NCI-H82 treated with DMSO at 0.1 percent for 48 hours (cell line): ENCODE data around the gene SF3B1.
"Not testable (repeated sequence)": the region's sequence is repeated elsewhere in the genome, so short reads cannot be mapped to it uniquely, and the experiment has no call there.

Source experiments
- DNase-seq: peaks from one replicate; lab custom pipeline; 2025; ENCODE audit not compliant: unreplicated experiment; lab: John Stamatoyannopoulos, UW

SF3B1 gene, protein sequence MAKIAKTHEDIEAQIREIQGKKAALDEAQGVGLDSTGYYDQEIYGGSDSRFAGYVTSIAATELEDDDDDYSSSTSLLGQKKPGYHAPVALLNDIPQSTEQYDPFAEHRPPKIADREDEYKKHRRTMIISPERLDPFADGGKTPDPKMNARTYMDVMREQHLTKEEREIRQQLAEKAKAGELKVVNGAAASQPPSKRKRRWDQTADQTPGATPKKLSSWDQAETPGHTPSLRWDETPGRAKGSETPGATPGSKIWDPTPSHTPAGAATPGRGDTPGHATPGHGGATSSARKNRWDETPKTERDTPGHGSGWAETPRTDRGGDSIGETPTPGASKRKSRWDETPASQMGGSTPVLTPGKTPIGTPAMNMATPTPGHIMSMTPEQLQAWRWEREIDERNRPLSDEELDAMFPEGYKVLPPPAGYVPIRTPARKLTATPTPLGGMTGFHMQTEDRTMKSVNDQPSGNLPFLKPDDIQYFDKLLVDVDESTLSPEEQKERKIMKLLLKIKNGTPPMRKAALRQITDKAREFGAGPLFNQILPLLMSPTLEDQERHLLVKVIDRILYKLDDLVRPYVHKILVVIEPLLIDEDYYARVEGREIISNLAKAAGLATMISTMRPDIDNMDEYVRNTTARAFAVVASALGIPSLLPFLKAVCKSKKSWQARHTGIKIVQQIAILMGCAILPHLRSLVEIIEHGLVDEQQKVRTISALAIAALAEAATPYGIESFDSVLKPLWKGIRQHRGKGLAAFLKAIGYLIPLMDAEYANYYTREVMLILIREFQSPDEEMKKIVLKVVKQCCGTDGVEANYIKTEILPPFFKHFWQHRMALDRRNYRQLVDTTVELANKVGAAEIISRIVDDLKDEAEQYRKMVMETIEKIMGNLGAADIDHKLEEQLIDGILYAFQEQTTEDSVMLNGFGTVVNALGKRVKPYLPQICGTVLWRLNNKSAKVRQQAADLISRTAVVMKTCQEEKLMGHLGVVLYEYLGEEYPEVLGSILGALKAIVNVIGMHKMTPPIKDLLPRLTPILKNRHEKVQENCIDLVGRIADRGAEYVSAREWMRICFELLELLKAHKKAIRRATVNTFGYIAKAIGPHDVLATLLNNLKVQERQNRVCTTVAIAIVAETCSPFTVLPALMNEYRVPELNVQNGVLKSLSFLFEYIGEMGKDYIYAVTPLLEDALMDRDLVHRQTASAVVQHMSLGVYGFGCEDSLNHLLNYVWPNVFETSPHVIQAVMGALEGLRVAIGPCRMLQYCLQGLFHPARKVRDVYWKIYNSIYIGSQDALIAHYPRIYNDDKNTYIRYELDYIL

DNA sequence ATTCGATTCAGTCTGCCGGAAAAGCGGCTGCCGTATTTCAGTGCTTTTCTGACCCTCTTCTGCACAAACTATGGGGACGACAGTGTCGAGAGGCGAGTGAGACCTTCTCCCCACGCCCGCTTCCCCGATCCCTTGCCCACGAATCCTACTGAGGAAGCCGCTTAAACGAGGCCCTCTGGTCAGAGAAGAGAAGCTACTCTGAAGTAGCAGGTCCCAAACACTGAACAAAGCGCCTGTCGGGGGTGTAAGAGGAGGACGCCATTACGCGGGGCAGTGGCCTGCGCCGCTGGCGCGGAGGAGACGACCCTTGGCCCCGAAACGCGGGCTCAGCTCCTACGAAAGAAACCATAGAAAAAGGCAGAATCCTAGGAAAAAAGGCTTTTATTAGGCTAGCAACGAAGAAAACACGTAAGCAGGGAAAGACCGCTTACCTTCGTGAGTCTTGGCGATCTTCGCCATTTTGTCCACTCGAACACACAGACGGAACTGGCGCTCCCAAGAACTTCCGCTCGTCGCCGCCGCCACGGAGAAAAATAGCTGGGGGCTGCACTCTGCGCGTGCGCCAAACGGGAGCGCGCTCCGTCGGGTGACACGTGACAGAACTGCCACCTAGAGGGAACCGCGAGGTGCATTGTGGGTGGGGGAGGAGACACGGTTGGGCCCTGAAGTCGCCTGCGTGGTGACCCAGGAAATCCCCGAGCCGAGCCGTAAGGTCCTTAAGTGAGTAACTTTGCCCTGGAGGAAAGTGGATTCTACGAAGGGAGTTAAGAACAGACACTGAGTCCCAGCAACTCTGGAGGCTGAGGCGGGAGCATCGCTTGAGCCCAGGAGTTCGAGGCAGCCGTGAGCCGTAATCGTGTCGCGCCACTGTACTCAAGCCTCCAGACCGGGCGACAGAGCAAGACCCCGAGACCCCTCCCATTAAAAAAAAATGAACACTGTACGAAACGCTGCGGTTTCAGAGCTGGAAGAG lies at the start of gene SF3B1:
TSS of gene SF3B1 (minus strand) at position 488 of the 973 bp plus-strand sequence. CDS start at position 459, 29 bp downstream.
- DNase-seq, result peak; percentile 96

DNA sequence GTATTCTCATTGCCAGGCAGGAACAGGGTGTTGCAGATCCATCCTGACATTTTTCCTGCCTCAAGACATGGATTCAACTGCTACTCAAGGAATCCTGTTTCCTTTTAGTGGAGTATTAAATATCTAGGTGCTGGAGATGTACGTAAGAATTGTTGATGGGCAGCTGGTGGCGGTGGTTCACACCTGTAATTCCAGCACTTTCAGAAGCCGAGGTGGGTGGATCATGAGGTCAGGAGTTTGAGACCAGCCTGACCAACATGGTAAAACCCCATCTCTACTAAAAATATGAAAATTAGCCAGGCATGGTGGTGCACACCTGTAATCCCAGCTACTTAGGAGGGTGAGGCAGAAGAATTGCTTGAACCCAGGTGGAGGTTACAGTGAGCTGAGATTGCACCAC lies 49.4 kb upstream of the SF3B1 start:
- DNase-seq, result not testable (repeated sequence)

DNA sequence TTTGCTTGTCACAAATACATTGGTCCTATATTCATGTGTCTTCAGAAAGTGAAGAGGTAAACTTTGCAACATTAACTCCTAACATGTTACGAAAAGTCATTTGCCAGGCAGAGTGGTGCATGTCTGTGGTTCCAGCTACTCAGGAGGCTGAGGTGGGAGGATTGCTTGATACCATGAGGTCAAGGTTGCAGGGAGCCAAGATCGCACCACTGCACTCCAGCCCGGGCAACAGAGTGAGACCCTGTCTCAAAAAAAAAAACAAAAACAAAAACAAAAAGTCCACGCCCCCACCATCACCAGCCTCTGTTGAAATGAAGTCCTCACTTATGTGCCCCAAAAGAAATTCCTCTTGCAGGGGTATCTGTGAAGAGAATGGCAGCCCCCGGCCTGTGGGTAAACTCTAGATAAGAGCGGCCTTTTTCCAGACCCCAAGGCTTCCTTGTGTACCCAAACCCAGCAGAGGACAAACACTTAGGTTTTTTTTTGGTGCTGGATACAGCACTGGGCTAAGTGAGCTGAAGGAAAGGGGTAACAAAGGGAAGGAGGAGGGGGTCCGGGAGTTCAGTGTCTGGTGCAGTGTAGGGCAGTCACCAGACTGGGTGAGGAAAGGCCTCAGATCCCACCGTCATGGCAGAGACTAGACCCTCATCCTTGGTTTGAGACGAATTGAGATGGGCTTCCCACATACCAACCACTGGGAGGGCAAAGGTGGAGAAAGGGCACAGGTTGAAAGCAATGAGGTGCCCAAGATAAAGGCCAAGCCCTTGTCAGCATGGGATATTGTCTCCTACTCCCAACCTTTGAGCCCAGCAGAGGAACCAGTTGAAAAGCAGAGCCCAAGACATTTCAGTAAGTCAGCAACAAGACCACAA lies 45.6 kb upstream of the SF3B1 start:
- DNase-seq, result no peak

DNA sequence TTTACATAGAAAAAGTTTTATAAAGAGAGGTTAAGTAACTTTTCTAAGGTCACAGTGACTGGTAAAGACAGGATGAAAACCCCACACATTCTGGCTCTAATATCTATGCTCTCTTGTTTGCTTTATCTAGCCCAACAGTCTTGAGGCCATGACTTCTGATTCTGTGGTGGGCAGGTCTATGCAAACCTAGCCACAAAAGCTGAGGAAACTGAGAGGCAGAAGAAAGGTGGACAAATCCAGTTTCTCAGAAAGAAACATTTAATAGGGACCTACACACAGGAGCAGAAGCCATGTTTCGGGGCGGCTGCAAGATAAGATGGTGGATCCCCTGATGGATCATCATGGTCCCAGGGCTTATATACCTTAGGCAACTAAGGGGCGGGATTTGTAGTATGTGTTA lies 43.0 kb upstream of the SF3B1 start:
- no peak for DNase-seq

DNA sequence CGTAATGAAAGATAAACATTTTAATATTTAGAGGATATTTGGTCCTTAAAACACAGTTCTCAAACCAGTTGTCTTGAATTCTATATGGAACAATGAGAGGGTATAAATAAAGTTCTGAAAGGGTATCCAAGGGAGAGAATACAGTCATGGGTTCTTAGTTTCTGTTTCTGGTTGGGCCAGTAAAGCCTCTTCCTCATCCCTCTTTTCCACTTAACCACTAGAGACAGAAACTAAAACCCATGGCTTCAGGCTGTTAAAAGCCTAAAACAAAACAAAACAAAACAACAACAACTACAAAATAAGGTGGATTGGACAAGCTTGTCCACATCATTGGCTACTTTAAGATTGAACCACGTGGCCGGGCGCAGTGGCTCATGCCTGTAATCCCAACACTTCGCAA lies 37.3 kb upstream of the SF3B1 start:
- no peak for DNase-seq

DNA sequence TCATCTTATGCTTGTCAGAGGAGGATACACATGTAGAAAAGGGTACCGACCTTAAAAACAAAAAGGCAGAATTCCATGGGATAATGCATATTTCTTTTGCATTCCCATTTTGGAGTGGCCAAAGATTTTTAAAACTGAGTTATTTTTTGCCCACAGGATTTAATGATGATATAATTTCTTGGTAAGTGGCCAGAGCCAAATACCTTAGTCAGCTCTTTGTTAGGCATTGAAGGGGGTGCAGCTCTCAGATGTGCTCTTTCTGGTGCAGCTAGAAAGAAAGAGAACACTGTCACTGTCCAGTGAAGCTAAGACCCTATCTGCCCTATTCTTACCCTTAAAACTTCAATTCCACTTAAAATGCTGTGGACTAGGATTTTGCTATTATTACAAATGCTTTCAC lies 29.3 kb upstream of the SF3B1 start:
- DNase-seq, result no peak

DNA sequence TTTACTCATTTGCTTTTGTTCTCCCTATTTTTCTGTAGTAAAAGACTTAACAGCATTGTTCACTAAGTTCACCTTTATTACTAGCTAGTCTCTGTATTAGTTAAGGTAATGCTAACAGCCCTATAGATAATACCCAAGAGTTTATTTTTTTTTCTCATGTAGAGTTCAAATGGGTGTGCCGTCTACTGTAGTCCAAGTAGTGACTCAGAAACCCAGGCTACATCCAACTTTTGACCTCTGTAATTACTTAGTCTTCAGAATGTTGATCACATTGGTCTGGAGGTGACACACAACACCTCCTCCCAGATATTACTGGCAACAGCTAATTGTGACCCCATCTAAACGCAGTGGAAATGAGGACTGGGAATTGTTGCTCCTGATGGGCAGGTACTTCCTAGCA lies 26.2 kb upstream of the SF3B1 start:
- DNase-seq, result no peak

DNA sequence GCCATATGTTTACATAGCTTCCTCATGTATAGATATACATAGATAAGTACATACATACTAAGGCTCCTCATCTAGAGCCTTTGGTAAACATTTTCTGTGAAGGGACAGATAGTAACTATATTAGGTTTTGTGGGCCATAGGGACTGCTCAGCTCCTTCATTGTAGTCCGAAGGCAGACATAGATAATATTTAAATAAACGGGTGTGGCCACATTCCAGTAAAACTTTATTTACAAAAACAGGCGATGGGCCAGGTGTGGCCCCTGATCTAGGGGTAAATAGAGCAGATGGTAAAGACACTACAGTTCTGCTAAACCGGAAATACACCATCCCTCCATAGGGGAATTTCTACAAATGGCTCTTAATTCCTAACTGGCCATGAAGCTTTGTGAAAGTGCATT lies 25.8 kb upstream of the SF3B1 start:
- no peak for DNase-seq

DNA sequence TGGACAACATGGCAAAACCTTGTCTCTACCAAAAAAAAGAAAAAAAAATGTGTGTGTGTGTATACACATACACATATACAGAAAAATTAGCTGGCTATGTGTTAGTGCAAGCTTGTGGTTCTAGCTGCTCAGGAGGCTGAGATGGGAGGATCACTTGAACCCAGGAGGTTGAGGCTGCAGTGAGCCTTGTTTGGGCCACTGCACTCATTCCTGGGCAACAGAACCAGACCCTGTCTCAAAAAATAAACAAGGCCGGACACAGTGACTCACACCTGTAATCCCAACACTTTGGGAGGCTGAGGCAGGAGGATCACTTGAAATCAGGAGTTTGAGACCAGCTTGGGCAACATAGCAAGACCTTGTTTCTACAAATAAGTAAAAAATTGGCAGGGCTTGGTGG lies 20.6 kb upstream of the SF3B1 start:
- no peak for DNase-seq

DNA sequence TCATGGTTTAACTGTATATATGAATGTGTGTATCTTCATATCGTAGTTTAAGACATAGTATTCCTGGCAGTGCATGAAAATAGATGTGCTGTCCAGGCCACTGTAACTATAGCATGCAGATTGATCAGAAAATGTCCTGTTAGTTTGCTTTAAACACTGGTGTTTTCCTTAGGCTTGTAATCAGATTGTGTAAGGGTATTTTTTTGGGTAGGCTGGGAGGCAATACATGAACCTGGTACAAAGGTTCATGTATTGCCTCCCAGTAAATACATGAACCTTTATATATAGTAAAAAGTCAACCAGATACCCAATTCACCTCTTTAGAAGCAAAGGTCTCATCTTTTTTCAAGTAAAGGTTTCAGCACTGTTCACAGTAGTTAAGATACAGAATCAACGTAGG lies 20.1 kb upstream of the SF3B1 start:
- DNase-seq, result no peak

DNA sequence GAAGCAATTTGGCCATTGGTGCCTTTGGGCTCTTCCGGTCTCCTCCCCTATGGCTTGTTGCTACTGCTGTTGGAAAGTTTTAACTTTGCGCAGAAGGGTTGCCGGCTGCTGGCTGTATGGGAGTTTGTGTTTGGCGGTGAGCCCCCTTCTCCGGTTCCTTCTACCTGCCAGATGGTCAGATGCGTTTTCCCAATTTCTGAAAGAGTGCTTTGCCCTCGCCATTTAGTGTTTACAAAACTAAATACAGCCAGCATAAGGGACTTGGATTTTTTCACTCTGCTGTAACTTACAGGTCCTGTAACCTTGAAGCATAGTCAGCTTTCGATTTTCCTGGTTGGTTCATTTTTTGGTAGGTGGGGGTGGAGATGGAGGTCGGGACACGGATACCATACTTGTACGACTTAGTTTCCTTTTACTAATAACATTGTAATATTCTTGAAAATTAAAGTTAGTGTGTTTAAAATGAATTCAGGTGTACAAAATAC lies 19.1 kb upstream of the SF3B1 start:
- DNase-seq, result peak; percentile 44

DNA sequence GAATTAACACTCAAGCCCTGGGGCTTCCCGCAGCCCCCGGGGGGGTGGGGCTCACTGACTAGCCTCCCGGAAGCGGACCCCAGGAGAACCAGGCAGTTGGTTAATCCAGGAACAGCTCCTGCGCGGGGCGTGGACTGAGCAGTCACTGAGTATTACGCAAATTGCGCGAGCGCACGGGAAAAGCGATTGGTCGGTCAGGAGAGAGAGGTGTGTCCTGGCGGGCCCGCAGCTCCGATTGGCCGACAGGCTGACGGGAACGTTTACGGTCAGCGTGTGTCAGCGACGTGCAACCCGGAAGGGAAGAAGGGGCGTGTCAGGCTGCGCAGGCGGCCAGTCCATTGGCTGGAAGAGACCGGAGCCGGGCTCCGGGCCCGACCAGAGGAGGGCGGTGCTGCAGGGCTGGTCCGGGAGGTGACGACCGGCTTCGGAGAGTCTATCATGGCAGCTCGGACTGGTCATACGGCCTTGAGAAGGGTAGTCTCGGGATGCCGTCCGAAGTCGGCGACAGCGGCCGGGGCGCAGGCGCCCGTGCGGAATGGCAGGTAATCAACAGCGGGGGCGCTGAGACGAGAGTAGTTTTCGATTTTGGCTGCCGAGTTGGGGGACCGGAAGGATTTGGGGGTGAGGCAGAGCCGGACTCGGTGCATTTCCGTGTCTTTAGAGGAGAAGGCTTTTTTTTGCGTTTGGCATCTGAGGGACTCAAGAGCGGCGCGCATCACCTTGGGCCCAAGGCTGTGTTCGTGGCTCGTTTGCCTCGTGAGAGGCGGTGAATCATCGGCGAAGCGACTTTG lies 18.5 kb upstream of the SF3B1 start, which contains the start of gene COQ10B:
TSS of gene COQ10B (plus strand) at position 430 of the 791 bp plus-strand sequence. CDS start at position 439, 9 bp downstream.
- peak; percentile 98 for DNase-seq

DNA sequence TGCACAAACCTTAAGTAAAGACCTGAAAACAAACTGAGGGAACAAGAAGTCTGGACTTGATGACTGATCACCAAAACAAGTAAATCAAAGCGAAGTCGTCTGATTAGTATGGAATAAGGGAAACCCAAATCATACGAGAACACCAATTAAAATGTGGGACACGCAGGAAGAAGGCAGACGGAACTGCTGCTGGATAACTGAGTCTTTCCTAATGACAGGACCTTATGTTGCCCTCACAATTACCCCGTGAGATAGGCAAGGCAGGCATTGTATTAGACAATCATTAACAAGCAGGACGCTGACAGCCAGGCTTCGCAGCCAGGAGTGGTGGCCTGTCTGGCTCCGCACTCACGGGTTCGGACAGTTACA lies 17.9 kb upstream of the SF3B1 start:
- no peak for DNase-seq

DNA sequence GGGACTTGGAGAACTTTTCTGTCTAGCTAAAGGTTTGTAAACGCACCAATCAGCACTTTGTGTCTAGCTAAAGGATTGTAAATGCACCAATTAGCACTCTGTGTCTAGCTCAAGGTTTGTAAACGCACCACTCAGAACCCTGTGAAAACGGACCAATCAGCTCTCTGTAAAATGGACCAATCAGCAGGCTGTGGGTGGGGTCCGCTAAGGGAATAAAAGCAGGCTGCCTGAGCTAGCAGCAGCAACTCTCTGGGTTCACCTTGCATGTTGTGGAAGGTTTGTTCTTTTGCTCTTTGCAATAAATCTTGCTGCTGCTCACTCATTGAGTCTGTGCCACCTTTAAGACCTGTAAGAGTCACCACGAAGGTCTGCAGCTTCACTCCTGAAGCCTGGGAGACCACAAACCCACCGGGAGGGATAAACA lies 16.1 kb upstream of the SF3B1 start:
- DNase-seq, result not testable (repeated sequence)

DNA sequence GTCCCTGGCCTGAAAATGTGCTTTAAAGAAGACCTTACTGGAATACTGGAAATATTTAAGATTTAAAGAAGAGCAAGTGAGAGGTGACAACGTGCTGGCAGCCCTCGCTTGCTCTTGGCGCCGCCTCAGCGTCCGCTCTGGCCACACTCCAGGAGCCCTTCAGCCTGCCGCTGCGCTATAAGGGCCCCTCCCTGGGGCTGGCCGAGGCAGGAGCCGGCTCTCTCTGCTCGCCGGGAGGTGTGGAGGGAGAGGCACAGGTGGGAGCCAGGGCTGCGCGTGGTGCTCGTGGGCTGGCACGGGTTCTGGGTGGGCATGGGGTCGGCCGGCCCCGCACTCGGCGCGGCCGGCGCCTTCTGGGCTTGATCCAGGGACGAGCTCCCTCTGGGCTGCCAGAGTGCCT lies 15.6 kb upstream of the SF3B1 start:
- DNase-seq, result no peak

DNA sequence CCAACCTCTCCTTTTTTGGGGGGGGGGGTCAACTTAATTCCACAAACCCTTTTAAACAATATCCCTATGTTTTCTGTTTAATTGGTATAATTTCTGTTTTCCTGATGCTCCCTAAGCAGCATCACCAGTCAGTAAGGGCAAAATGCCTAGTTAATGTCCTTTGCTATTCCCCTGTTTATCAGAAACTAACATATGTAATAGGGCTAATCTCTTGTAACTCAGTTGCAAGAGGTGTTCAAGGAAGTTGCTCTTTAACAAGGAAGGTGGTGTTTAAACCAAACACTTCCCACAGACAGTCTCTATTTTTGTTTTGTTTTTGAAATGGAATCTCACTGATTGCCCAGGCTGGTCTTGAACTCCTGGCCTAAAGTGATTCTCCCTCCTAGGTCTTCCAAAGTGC lies 12.0 kb upstream of the SF3B1 start:
- no peak for DNase-seq

DNA sequence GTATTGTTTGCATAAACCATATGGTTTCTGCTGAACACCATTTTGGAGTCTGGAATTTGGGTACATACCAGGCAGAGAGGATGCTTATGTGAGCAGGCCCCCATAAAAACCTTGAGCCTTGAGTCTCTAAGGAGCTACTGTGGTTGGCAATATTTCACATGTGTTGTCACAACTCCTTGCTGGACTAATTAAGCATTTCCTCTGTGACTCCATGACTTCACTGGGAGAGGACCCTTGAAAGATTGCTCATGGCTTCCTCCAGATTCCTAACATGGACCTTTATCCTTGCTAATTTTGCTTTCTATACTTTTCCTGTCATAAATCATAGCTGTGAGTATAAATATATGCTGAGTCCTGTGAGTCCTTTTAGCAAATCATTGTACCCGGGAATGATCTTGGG lies 10.9 kb upstream of the SF3B1 start:
- DNase-seq, result no peak

DNA sequence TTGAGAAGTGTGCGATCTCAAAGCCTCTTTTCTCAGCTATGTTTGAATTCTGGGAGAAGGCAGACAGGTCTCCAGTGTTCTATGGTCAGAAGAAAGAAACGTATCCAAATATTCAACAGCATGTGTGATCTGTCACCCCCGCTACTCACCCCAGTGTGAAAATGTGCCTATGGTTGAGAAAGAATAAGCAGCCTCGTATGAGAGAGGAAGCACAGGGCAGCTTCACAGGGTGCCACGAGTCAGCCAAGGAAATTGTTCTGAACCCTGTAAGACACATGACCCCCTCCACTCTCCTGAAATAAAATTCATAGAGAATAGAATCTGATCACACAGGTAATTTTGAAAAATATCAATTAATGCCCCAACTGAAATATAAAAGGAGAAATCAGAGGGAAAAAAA lies 8.0 kb upstream of the SF3B1 start:
- no peak for DNase-seq
